Erythroblast (primary cell): ENCODE results near the gene FSHR.

Experiments used
- GATA1 ChIP-seq: IDR thresholded peaks from 2 replicates; pipeline ENCODE4 v1.6.1; 2011; ENCODE audit warnings: low read depth, mild to moderate bottlenecking, control low read depth, low read length, moderate library complexity
- POLR2A ChIP-seq: IDR thresholded peaks from 2 replicates; pipeline ENCODE4 v1.6.1; 2011; ENCODE audit warnings: mild to moderate bottlenecking, low read length

- TF ChIP-seq GATA1 (no peak), POLR2A (no peak)
Observed at GRCh38 chr2:49068613-49069012, 85.7 kb downstream of the FSHR start.
